ENCODE data around the gene TMEM175. TPM values are rescaled to one million over a fixed set of nuclear protein-coding genes. Genes with fewer than 3 reads are reported as not detected.

TMEM175 gene
- total and polyA plus RNA-seq, 9 of the 15 experiments (the other 6 are each of a cell fraction or from before 2014, with no cell fraction given) = 0.13 to 30.9 (median 9.4) TPM

DNA sequence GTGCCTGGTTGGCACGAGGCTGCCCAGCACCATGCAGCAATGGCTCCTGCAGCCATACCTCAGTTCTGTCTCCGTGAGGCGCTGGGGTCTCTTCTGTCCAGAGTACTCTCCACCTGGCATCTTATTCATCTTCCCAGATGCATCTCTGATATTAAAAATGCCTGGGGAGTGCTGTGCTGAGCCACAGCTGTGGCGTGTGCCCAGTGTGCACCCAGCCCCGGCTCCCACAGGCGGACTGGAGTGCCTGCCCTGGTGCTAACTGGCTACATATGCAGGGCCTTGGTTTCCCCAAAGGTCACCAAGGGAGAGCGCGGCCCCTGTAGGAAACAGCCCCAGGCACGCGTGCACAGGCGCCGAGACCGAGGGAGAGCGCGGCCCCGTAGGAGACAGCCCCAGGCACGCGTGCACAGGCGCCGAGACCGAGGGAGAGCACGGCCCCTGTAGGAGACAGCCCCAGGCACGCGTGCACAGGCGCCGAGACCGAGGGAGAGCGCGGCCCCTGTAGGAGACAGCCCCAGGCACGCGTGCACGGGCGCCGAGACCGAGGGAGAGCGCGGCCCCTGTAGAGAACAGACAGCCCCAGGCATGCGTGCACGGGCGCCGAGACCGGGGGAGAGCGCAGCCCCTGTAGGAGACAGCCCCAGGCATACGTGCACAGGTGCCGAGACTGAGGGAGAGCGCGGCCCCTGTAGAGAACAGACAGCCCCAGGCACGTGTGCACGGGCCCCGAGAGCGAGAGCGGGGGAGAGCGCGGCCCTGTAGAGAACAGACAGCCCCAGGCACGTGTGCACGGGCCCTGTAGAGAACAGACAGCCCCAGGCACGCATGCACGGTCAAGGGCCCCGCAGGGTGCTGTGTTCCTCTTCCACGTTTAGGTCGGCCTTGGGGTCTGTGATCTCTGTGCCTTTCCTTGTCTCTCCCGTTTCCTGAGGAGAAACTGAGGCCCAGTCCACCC lies 14.5 kb downstream of the TMEM175 start:
- Histone ChIP-seq H3K9me1 (ENCODE audit: control insufficient read depth, insufficient read depth, low read length) (no peaks in the 10 kb centered on the region), H2AFZ (ENCODE audit: low read depth, low read length) (no peak overlapping the region), H4K20me1 (replicated peaks; ENCODE audit: control insufficient read depth, insufficient read depth, low read length) (0 out of 2 replicates have a peak, but pooled peaks cover 4% of the 10 kb centered on the region), H3K4me1 (replicated peaks in 1 of 2; ENCODE audit: control insufficient read depth in 2 of 2, insufficient read depth in 2 of 2, low read length in 2 of 2) (peaks cover 0 to 44% of the 10 kb centered on the region in 2 experiments; a peak in 2 of 5 replicates), H3K9me3 (replicated peaks; ENCODE audit: control insufficient read depth, insufficient read depth, low read depth, low read length) (no peaks in the 10 kb centered on the region), H3K36me3 (ENCODE audit: control insufficient read depth, insufficient read depth, low read length) (no peaks in the 10 kb centered on the region), H3K79me2 (ENCODE audit: control insufficient read depth, insufficient read depth, low read length) (no peaks in the 10 kb centered on the region), H3K9ac (ENCODE audit: insufficient read depth in 1 of 2, low read depth in 2 of 2, low read length in 2 of 2) (peak overlapping the region in 1 of 2 experiments; percentile 26; a peak in 1 of 4 replicates), H3K4me3 (no peak overlapping the region), H3K27ac (ENCODE audit: extremely low read depth, low read depth, low read length) (no peak overlapping the region), H3K4me2 (ENCODE audit: insufficient read depth, low read length) (no peak overlapping the region), H3K27me3 (ENCODE audit: control insufficient read depth in 2 of 2, insufficient read depth in 2 of 2, low read length in 2 of 2) (no peaks in the 10 kb centered on the region)
- DNase-seq (ENCODE audit: extremely low read depth in 1 of 4, low spot score in 3 of 4) = no peak
- ChIA-PET POLR2A (no interaction called here), CTCF (ENCODE audit: low intra/inter-chr PET ratio) (no interaction called here)
- intact Hi-C loops (cut with micrococcal nuclease) = no loop called here
- no peak for ATAC-seq
- BruUV-seq (replicated peaks) = no TSS peak
- in situ Hi-C loops (cut with MboI) = no loop called here
- WGBS (ENCODE audit: insufficient coverage, low coverage, missing lambda C conversion rate) = 71% methylated on average over 35 of the region's 62 CpGs
- FAIRE-seq = no peak
- TF ChIP-seq, protein P1, sequence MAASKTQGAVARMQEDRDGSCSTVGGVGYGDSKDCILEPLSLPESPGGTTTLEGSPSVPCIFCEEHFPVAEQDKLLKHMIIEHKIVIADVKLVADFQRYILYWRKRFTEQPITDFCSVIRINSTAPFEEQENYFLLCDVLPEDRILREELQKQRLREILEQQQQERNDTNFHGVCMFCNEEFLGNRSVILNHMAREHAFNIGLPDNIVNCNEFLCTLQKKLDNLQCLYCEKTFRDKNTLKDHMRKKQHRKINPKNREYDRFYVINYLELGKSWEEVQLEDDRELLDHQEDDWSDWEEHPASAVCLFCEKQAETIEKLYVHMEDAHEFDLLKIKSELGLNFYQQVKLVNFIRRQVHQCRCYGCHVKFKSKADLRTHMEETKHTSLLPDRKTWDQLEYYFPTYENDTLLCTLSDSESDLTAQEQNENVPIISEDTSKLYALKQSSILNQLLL (CRISPR knock-in tag; IDR thresholded peaks at IDR 0.05; ENCODE audit: borderline replicate concordance) = no peak
- no peak for TF ChIP-seq RBM25 (IDR thresholded peaks at IDR 0.05; ENCODE audit: low read depth, low read length, severe bottlenecking)
- TF ChIP-seq, protein P2, sequence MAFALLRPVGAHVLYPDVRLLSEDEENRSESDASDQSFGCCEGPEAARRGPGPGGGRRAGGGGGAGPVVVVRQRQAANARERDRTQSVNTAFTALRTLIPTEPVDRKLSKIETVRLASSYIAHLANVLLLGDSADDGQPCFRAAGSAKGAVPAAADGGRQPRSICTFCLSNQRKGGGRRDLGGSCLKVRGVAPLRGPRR (CRISPR knock-in tag; IDR thresholded peaks at IDR 0.05) = no peak
- TF ChIP-seq ZNF778 (CRISPR knock-in tag; IDR thresholded peaks at IDR 0.05) = no peak
- TF ChIP-seq ZBED1 (IDR thresholded peaks at IDR 0.05) = no peak
- no peak for TF ChIP-seq CBX5 (IDR thresholded peaks at IDR 0.05; ENCODE audit: borderline replicate concordance, low read depth)
- no peak for TF ChIP-seq ZNF347 (CRISPR knock-in tag; IDR thresholded peaks at IDR 0.05; ENCODE audit: low read depth)
- TF ChIP-seq TRIM28 (IDR thresholded peaks at IDR 0.05) = no peak
- no peak for TF ChIP-seq KLF10 (CRISPR knock-in tag; IDR thresholded peaks at IDR 0.05)
- TF ChIP-seq PPARD (CRISPR knock-in tag; IDR thresholded peaks at IDR 0.05) = no peak
- TF ChIP-seq NRF1 (conservative IDR thresholded peaks at IDR 0.05 in 1 of 2, IDR thresholded peaks at IDR 0.05 in 1 of 2) = no peak
- TF ChIP-seq CEBPG (CRISPR knock-in tag; IDR thresholded peaks at IDR 0.05) = no peak
- TF ChIP-seq CEBPG (tag; conservative IDR thresholded peaks at IDR 0.05 in 1 of 2, IDR thresholded peaks at IDR 0.05 in 1 of 2) = no peak
- TF ChIP-seq ZNF444 (CRISPR knock-in tag; IDR thresholded peaks at IDR 0.05) = no peak
- TF ChIP-seq, protein P3, sequence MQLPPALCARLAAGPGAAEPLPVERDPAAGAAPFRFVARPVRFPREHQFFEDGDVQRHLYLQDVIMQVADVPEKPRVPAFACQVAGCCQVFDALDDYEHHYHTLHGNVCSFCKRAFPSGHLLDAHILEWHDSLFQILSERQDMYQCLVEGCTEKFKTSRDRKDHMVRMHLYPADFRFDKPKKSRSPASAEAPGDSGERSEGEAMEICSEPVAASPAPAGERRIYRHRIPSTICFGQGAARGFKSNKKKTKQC (CRISPR knock-in tag; IDR thresholded peaks at IDR 0.05) = no peak
- no peak for TF ChIP-seq SETDB1 (IDR thresholded peaks at IDR 0.05; ENCODE audit: low read length)

Data from K562 (cell line).